HT1080 (cell line): ENCODE results near the gene SDK2. TPM values are rescaled to one million over a fixed set of nuclear protein-coding genes. Genes with fewer than 3 reads are reported as not detected.
A peak's percentile ranks its signal among the peaks of the same experiment; 100 is the strongest.

ENCODE experiments used
- DNase-seq: peaks from one replicate; pipeline ENCODE4 v3.0.0-alpha.2; 2015; ENCODE audit warnings: low read depth
- total RNA-seq: library from RNA; depleted of rRNA; stranded (reverse); fragments of >200 nt; shearing (Covaris generic); gene quantifications from 2 replicates; pipeline ENCODE4 v1.2.3, GENCODE V29; 2014

The SDK2 gene
- total RNA-seq, 1 experiment from 2014 or later = 0.39 TPM

- peak; percentile 35 for DNase-seq
Measured at GRCh38 chr17:73541111-73541510, 103.1 kb downstream of the SDK2 start.

GRCh38 chr17:73539166-73539565 is 105.1 kb downstream of the SDK2 start:
- DNase-seq = no peak

GRCh38 chr17:73538445-73538844 is 105.8 kb downstream of the SDK2 start:
- no peak for DNase-seq

GRCh38 chr17:73536700-73537605 is 107.3 kb downstream of the SDK2 start:
- DNase-seq = no peak

- DNase-seq = no peak
Measured at GRCh38 chr17:73535746-73536145, 108.5 kb downstream of the SDK2 start.

GRCh38 chr17:73534209-73534909 is 109.9 kb downstream of the SDK2 start:
- DNase-seq = no peak

- DNase-seq = no peak
Measured at GRCh38 chr17:73533781-73534180, 110.5 kb downstream of the SDK2 start.

- DNase-seq = no peak
Measured at GRCh38 chr17:73533127-73533526, 111.1 kb downstream of the SDK2 start.

- DNase-seq = no peak
Measured at GRCh38 chr17:73532421-73532901, 111.8 kb downstream of the SDK2 start.

- no peak for DNase-seq
Measured at GRCh38 chr17:73531158-73531557, 113.1 kb downstream of the SDK2 start.

- no peak for DNase-seq
Measured at GRCh38 chr17:73528679-73529078, 115.6 kb downstream of the SDK2 start.

- no peak for DNase-seq
Measured at GRCh38 chr17:73526952-73527351, 117.3 kb downstream of the SDK2 start.

GRCh38 chr17:73524941-73525679 is 119.1 kb downstream of the SDK2 start:
- no peak for DNase-seq

GRCh38 chr17:73522696-73523095 is 121.5 kb downstream of the SDK2 start:
- no peak for DNase-seq

- no peak for DNase-seq
Measured at GRCh38 chr17:73522107-73522506, 122.1 kb downstream of the SDK2 start.

- no peak for DNase-seq
Measured at GRCh38 chr17:73521376-73521775, 122.9 kb downstream of the SDK2 start.

GRCh38 chr17:73520369-73520761 is 123.9 kb downstream of the SDK2 start:
- no peak for DNase-seq

GRCh38 chr17:73519714-73520368 is 124.4 kb downstream of the SDK2 start:
- DNase-seq = no peak

GRCh38 chr17:73519011-73519410 is 125.2 kb downstream of the SDK2 start:
- DNase-seq = no peak

GRCh38 chr17:73516431-73516830 is 127.8 kb downstream of the SDK2 start:
- no peak for DNase-seq
